HG02973 (cell line): ENCODE data around the gene ACTR5.
"Not testable (repeated sequence)": the region's sequence is repeated elsewhere in the genome, so short reads cannot be mapped to it uniquely, and the experiment has no call there.

Source experiments
- ATAC-seq: cut with Tn5 transposase; IDR thresholded peaks from one replicate; pipeline ENCODE4 v1.9.1; 2021; ENCODE audit warnings: moderate library complexity; ENCODE audit not compliant: unreplicated experiment

ACTR5 gene

GRCh38 chr20:38764567-38765318 is 16.5 kb downstream of the ACTR5 start:
- no peak for ATAC-seq

DNA sequence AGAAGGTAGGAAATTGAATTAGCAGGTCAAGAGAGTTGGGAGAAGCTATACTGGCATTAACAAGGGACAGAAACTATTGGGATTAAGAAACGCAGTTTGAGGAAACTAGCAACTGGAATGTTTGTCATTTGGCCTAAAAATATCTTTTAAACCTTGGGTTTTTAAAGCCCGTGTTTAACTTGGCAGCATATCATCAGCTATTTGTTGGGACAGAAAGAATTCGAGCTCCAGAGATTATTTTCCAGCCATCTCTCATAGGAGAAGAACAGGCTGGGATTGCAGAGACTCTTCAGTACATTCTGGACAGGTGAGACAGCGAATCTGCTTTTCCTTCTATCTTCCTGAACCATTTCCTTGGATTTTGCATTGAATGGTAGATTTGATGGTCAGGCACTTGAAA is 17.8 kb downstream of the ACTR5 start:
- ATAC-seq = no peak

DNA sequence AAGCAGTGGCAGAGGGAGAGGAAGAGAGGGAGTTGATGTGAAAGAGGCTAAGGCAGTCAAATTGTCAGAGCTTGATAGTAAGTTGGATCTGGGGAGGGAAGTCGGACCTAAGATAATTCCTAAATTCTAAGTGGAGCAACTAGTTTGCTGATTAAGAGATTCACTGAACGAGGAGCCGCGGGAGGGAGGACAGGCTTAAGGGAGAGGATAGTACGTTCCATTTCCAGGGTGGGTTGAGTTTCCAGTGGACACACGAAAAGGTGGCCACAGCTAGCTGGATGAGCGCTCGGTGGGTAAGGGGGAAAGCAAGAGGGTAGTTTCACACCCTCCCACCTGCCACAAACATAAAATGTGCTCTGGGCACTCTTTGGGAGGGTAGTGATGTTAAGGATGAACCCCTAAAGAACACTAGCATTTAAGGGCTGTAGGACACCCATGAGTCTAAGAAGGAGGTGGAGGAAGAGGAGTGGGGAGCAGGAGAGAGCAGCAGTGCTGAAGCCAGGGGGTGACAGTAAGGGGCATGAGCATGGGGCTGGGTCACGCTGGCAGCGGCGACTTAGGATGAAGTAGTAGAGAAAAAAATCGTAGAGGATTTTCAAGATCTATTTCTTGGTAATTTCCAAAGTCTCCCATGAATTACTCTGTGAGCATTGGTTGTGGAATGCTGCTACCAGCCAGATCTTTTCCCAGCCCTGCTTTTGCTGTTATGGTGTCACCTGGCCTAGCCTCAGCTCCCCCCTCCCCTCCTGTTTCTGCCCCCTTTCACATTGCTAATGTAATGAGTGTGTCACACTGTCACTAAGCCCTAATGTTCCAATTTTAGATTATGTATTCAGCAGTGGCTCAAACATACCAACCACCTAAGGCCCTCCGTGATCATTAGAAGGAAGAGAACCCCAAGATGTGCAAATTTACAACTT is 21.4 kb downstream of the ACTR5 start:
- ATAC-seq = no peak

- ATAC-seq = no peak
Observed at GRCh38 chr20:38770546-38770945, 22.3 kb downstream of the ACTR5 start.

- ATAC-seq = no peak
Observed at GRCh38 chr20:38770970-38771369, 22.7 kb downstream of the ACTR5 start.

DNA sequence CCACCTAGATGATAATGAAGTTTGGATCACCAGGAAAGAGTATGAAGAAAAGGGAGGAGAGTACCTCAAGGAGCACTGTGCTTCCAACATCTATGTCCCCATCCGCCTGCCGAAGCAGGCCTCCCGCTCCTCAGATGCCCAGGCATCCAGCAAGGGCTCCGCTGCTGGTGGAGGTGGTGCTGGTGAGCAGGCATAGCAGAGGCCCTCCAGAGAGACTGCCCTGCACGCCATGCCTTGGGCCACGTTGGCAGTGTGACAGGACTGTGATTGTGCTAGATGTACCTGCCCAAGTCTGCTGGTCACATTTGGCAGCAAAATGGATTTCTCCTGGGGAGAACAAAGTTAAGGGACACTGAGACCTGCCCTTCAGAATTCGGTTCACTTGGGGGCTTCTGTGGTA is 23.4 kb downstream of the ACTR5 start:
- ATAC-seq = no peak

DNA sequence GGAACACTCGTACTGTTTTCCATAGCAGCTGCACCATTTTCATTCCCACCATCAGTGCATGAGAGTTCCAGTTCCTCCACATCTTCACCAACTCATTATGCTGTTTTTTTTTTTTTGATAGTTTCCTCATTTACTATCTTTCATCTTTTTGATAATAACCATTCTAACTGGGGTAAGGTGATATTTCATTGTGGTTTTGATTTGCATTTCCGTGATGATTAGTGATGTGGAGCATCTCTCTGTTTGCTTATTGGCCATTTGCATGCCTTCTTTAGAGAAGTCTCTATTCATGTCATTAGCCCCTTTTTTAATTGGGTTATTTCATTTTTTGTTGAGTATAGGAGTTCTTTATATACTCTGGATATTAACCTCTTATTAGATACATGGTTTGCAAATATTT is 25.9 kb downstream of the ACTR5 start:
- no peak for ATAC-seq

GRCh38 chr20:38776363-38776762 is 28.1 kb downstream of the ACTR5 start:
- ATAC-seq = no peak

GRCh38 chr20:38779247-38780097 is 31.2 kb downstream of the ACTR5 start:
- ATAC-seq = no peak

DNA sequence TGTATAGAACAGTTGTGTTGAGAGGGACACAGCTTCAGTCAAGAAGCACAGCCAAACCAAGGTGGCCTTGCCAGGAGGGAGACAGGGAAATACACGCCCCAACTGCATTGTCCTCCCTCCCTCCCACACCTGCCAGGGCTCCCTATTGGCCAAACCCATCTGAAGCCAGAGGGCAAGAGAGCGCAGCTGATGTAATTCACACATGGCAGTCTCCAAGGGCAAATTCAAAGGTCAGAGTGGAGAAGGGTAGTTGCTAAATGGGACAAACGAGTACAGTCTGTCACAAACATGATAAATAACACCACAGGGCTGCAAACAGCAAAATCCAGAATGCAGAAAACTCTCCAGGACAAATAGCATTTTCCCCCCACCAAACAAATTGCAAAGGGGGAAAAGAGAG is 34.0 kb downstream of the ACTR5 start:
- ATAC-seq = no peak

DNA sequence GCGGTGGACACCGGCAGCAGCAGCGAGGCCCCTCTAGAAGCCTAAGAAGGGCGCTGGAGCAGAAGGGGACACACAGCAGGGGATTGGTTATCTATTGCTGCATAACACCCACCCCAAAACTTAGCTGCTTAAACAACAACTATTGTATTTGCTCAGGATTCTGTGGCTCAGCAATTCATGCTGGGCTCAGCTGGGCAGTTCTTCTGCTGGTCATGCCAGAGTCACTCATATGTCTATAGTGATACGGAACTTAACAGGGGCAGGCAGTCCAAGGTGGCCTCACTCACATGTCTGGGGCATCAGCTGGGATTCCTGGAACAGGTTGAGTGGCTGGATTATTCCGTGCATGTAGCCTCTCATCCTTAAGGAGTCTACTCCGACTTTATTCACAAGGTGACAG is 39.6 kb downstream of the ACTR5 start:
- no peak for ATAC-seq

DNA sequence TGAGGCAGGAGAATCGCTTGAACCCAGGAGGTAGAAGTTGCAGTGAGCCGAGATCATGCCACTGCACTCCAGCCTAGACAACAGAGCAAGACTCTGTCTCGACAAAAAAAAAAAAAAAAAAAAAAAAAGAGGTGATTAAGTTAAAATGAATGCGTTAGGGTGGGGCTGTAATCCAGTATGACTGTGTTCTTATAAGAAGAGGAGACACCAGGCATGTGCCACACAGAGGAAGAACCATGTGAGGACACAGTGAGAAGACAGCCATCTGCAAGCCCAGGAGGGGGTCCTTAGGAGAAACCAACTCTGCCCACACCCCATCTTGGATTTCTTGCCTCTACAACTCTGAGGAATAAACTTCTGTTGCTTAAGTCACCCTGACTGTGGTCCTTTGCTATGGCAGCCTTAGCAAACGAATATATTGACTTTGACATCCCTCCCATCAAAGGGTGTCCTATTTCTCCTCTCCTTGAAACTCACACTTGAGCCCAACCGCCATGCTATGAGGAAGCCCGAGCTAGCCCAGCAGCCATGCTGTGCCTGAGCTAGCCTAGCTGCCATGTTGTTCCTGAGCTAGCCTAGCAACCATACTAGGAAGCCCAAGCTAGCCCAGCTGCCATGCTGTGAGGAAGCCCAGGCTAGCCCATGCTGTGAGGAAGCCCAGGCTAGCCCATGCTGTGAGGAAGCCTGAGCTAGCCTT is 41.4 kb downstream of the ACTR5 start:
- ATAC-seq = no peak

DNA sequence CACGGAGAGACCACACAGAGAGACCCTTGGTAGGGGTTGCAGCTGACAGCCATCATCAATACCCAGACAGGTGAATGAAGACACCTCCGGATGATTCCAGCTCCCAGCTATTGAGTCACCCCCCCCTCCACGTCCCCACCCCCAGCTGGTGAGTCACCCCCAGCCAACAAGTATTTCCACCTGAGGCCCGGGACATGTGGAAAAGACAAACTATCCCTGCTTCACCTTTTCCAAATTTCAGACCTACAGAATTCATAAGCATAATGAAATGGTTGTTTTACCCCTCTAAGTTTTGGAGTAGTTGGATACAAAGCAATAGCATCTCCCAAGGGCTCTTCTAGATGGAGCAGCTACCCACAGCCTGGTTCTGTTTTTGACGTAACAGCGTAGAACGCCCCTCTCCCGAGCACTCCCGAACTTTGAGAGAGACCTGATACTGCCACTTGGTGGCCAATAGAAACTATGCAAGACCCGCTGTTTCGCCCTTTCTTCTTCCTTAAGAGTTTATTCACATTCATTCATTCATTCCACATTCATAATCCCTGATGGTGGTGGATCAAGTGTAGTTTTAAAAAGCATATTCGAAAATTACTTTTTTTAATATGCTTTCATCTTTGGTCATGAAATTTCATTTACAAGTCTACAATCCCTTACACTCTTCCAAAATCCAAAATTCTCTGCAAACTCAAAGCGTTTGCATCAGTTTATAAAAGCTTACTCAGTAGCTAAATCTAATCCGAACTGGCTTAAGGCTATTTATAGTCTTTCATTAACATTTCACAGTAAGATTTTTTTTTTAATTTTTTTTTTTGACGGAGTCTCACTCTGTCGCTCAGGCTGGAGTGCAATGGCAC is 42.2 kb downstream of the ACTR5 start:
- ATAC-seq = no peak

GRCh38 chr20:38791291-38791690 is 43.0 kb downstream of the ACTR5 start:
- no peak for ATAC-seq

GRCh38 chr20:38791940-38792339 is 43.7 kb downstream of the ACTR5 start:
- no peak for ATAC-seq

DNA sequence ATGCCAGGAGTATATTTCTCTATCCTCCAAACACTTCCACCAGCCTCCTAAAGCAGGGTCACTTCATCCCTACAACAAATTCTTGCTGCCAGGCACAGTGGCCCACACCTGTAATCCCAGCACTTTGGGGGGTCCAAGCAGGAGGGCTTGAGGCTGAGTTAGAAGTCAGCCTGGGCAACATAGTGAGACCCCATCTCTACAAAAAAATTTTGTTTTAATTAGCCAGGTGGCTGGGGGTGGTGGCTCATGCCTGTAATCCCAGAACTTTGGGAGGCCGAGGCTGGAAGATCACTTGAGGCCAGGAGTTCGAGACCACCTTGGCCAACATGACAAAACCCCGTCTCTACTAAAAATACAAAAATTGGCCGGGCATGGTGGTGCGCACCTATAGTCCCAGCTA is 45.8 kb downstream of the ACTR5 start:
- not testable (repeated sequence) for ATAC-seq

DNA sequence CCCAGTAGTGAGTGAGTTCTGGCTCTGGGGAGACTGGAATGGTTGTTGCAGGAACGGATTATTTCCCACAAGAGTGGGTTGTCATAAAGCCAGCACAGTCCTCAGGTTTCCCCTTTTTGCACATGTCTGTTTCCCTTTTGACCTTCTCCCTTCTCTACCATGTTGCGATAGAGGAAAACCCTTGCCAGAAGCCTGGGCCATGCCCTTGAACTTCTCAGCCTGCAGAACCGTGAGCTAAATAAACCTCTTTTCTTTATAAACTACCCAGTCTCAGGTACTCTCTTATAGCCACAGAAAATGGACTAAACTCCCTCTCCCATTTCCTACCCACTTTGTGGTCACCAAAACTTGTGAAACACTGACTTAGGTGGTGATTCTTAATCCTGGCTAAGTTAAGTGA is 50.0 kb downstream of the ACTR5 start:
- no peak for ATAC-seq

DNA sequence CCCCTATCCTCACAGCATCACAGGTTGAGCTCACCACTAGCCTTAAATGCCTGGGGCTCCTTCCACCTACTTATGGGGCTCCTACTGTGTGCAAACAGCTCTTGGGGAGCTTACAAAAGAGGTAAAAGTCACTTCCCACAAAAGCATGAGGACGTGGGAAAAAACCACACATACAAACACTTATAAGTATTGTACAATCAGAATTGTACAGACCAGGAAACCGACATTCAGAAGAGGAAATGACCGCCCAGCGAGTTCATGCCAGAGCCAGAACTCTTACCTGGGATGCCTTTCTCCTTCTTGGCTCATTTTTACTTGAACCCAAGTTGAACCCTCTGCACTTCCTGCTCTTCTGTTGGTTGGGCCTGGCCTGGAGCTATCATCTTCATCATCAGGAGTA is 50.9 kb downstream of the ACTR5 start:
- ATAC-seq = no peak

DNA sequence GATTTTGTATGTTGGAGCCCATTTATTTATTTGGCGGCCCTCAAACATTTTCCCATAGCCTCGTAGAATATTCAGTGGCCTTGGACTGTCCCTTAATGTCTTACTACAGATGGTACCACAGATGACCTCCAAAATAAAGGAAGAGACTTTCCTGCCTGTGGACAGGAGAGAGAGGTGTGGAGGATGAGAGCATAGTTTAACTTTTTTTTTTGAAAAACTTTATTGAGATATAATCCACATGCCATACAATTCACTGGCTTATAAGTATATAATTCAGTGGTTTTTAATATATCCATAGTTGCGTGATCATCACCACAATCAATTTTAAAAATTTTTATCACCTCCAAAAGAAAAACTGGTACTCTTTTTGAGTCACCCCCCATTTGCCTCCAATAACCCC is 52.6 kb downstream of the ACTR5 start:
- no peak for ATAC-seq

- no peak for ATAC-seq
Observed at GRCh38 chr20:38804221-38804620, 56.0 kb downstream of the ACTR5 start.
